ENCODE data around the gene ATRAID.

ATRAID gene

GRCh38 chr2:27225526-27225925 lies 13.7 kb downstream of the ATRAID start:
- H3K27me3 Mint-ChIP-seq: no peaks in the 10 kb centered on the region
- peaks cover 76% of the 10 kb centered on the region for H3K36me3 Mint-ChIP-seq
- no peaks in the 10 kb centered on the region for H3K9me3 Mint-ChIP-seq
- H3K4me3 Mint-ChIP-seq: no peak overlapping the region
- no peak for ATAC-seq
- H3K4me1 Mint-ChIP-seq: no peaks in the 10 kb centered on the region
- no peak overlapping the region for H3K27ac Mint-ChIP-seq

GRCh38 chr2:27227501-27227900 lies 15.7 kb downstream of the ATRAID start:
- Mint-ChIP-seq H3K9me3 (no peaks in the 10 kb centered on the region), H3K36me3 (peaks cover 78% of the 10 kb centered on the region), H3K27ac (no peak overlapping the region), H3K27me3 (no peaks in the 10 kb centered on the region), H3K4me1 (no peaks in the 10 kb centered on the region), H3K4me3 (no peak overlapping the region)
- ATAC-seq: no peak

GRCh38 chr2:27231921-27232320 lies 20.1 kb downstream of the ATRAID start:
- H3K9me3 Mint-ChIP-seq: no peaks in the 10 kb centered on the region

GRCh38 chr2:27233341-27233740 lies 21.5 kb downstream of the ATRAID start:
- peaks cover 77% of the 10 kb centered on the region for H3K36me3 Mint-ChIP-seq
- H3K27ac Mint-ChIP-seq: no peak overlapping the region
- H3K4me3 Mint-ChIP-seq: no peak overlapping the region
- no peaks in the 10 kb centered on the region for H3K4me1 Mint-ChIP-seq
- no peak for ATAC-seq
- H3K9me3 Mint-ChIP-seq: no peaks in the 10 kb centered on the region
- no peaks in the 10 kb centered on the region for H3K27me3 Mint-ChIP-seq

More at GRCh38 chr2:27231921-27232320, 20.1 kb downstream of the ATRAID start:
- Mint-ChIP-seq H3K27ac (no peak overlapping the region), H3K4me3 (no peak overlapping the region), H3K4me1 (no peaks in the 10 kb centered on the region), H3K27me3 (no peaks in the 10 kb centered on the region), H3K36me3 (peaks cover 75% of the 10 kb centered on the region)
- no peak for ATAC-seq

GRCh38 chr2:27236136-27236535 lies 24.3 kb downstream of the ATRAID start:
- ATAC-seq: no peak
- Mint-ChIP-seq H3K4me1 (no peaks in the 10 kb centered on the region), H3K36me3 (peaks cover 88% of the 10 kb centered on the region), H3K4me3 (no peak overlapping the region), H3K27me3 (no peaks in the 10 kb centered on the region), H3K27ac (no peak overlapping the region), H3K9me3 (no peaks in the 10 kb centered on the region)

- no peak for ATAC-seq
- Mint-ChIP-seq H3K36me3 (peaks cover 88% of the 10 kb centered on the region), H3K27ac (no peak overlapping the region), H3K9me3 (no peaks in the 10 kb centered on the region), H3K4me1 (no peaks in the 10 kb centered on the region), H3K27me3 (no peaks in the 10 kb centered on the region), H3K4me3 (no peak overlapping the region)
These were observed 24.8 kb downstream of the ATRAID start for GRCh38 chr2:27236626-27237025.

- peaks cover 88% of the 10 kb centered on the region for H3K36me3 Mint-ChIP-seq
These were observed 25.6 kb downstream of the ATRAID start for GRCh38 chr2:27237341-27237945.

GRCh38 chr2:27238976-27239375 lies 27.1 kb downstream of the ATRAID start:
- Mint-ChIP-seq H3K9me3 (no peaks in the 10 kb centered on the region), H3K36me3 (peaks cover 89% of the 10 kb centered on the region)

More at GRCh38 chr2:27237341-27237945, 25.6 kb downstream of the ATRAID start:
- Mint-ChIP-seq H3K27me3 (no peaks in the 10 kb centered on the region), H3K4me3 (no peak overlapping the region), H3K9me3 (no peaks in the 10 kb centered on the region), H3K27ac (no peak overlapping the region), H3K4me1 (no peaks in the 10 kb centered on the region)
- no peak for ATAC-seq

GRCh38 chr2:27240406-27240805 lies 28.6 kb downstream of the ATRAID start:
- Mint-ChIP-seq H3K27ac (no peak overlapping the region), H3K9me3 (no peaks in the 10 kb centered on the region), H3K4me1 (no peaks in the 10 kb centered on the region), H3K4me3 (no peak overlapping the region), H3K36me3 (peaks cover 82% of the 10 kb centered on the region), H3K27me3 (no peaks in the 10 kb centered on the region)
- ATAC-seq: no peak

More at GRCh38 chr2:27238976-27239375, 27.1 kb downstream of the ATRAID start:
- Mint-ChIP-seq H3K27ac (no peak overlapping the region), H3K27me3 (no peaks in the 10 kb centered on the region), H3K4me3 (no peak overlapping the region), H3K4me1 (no peaks in the 10 kb centered on the region)
- ATAC-seq: no peak

- H3K27me3 Mint-ChIP-seq: no peaks in the 10 kb centered on the region
- no peak overlapping the region for H3K4me3 Mint-ChIP-seq
- H3K9me3 Mint-ChIP-seq: no peaks in the 10 kb centered on the region
- no peak for ATAC-seq
- H3K36me3 Mint-ChIP-seq: peaks cover 71% of the 10 kb centered on the region
- H3K4me1 Mint-ChIP-seq: no peaks in the 10 kb centered on the region
- H3K27ac Mint-ChIP-seq: no peak overlapping the region
These were observed 30.1 kb downstream of the ATRAID start for GRCh38 chr2:27241761-27242613.

GRCh38 chr2:27242614-27242951 lies 30.7 kb downstream of the ATRAID start:
- Mint-ChIP-seq H3K4me1 (no peaks in the 10 kb centered on the region), H3K27ac (no peak overlapping the region), H3K36me3 (peaks cover 65% of the 10 kb centered on the region), H3K4me3 (no peak overlapping the region), H3K9me3 (no peaks in the 10 kb centered on the region), H3K27me3 (no peaks in the 10 kb centered on the region)
- ATAC-seq: no peak

- Mint-ChIP-seq H3K36me3 (peaks cover 55% of the 10 kb centered on the region), H3K27me3 (peaks cover 6% of the 10 kb centered on the region), H3K27ac (no peak overlapping the region), H3K4me3 (no peak overlapping the region), H3K4me1 (no peaks in the 10 kb centered on the region), H3K9me3 (no peaks in the 10 kb centered on the region)
- ATAC-seq: no peak
These were observed 31.7 kb downstream of the ATRAID start for GRCh38 chr2:27243391-27244130.

- Mint-ChIP-seq H3K36me3 (peaks cover 42% of the 10 kb centered on the region), H3K27me3 (peaks cover 8% of the 10 kb centered on the region), H3K4me3 (no peak overlapping the region), H3K9me3 (no peaks in the 10 kb centered on the region), H3K27ac (no peak overlapping the region), H3K4me1 (no peaks in the 10 kb centered on the region)
- ATAC-seq: no peak
These were observed 33.3 kb downstream of the ATRAID start for GRCh38 chr2:27245116-27245515.

- Mint-ChIP-seq H3K9me3 (no peaks in the 10 kb centered on the region), H3K27me3 (peaks cover 12% of the 10 kb centered on the region), H3K27ac (no peak overlapping the region), H3K36me3 (peaks cover 37% of the 10 kb centered on the region), H3K4me3 (no peak overlapping the region), H3K4me1 (peaks cover 3% of the 10 kb centered on the region)
- no peak for ATAC-seq
These were observed 33.8 kb downstream of the ATRAID start for GRCh38 chr2:27245626-27246025.

- Mint-ChIP-seq H3K9me3 (no peaks in the 10 kb centered on the region), H3K36me3 (peaks cover 14% of the 10 kb centered on the region), H3K27ac (no peak overlapping the region), H3K4me3 (no peak overlapping the region), H3K4me1 (peaks cover 9% of the 10 kb centered on the region), H3K27me3 (peaks cover 25% of the 10 kb centered on the region)
- no peak for ATAC-seq
These were observed 36.1 kb downstream of the ATRAID start for GRCh38 chr2:27247893-27248292.
